H9 (cell line): Measurements from ENCODE around the gene NT5DC1. TPM values are rescaled to one million over a fixed set of nuclear protein-coding genes. Genes with fewer than 3 reads are reported as not detected.

Source experiments
- DNase-seq: peaks from one replicate; pipeline ENCODE4 v3.0.0-alpha.2; 2017
- H2AFZ ChIP-seq: one replicate; pipeline ENCODE4 v1.6.1; 2013; ENCODE audit warnings: mild to moderate bottlenecking, low read length, control low read depth, moderate library complexity
- H2AK5ac ChIP-seq: 2 replicates; pipeline ENCODE4 v1.6.1; 2013; ENCODE audit warnings: low read length, control low read depth, mixed read lengths; ENCODE audit not compliant: insufficient read length
- H2BK120ac ChIP-seq: one replicate; pipeline ENCODE4 v1.6.1; 2013; ENCODE audit warnings: low read depth, mild to moderate bottlenecking, low read length, control low read depth, inconsistent platforms; ENCODE audit not compliant: poor library complexity, severe bottlenecking
- H2BK12ac ChIP-seq: 2 replicates; pipeline ENCODE4 v1.6.1; 2013; ENCODE audit warnings: low read length, control low read depth, mixed read lengths, low read depth; ENCODE audit not compliant: insufficient read length
- H2BK15ac ChIP-seq: 2 replicates; pipeline ENCODE4 v1.6.1; 2013; ENCODE audit warnings: low read depth, low read length, control low read depth
- H2BK20ac ChIP-seq: one replicate; pipeline ENCODE4 v1.6.1; 2013; ENCODE audit warnings: low read depth, mild to moderate bottlenecking, low read length, control low read depth, inconsistent platforms; ENCODE audit not compliant: poor library complexity, severe bottlenecking
- H2BK5ac ChIP-seq: 2 replicates; pipeline ENCODE4 v1.6.1; 2013; ENCODE audit warnings: low read length, control low read depth, mixed read lengths; ENCODE audit not compliant: insufficient read length
- H3K14ac ChIP-seq: 2 replicates; pipeline ENCODE4 v1.6.1; 2013; ENCODE audit warnings: low read length, control low read depth; ENCODE audit not compliant: insufficient read depth
- H3K18ac ChIP-seq: 2 replicates; pipeline ENCODE4 v1.6.1; 2013; ENCODE audit warnings: low read depth, mild to moderate bottlenecking, mixed read lengths, low read length, control low read depth; ENCODE audit not compliant: insufficient read length
- H3K23ac ChIP-seq: 2 replicates; pipeline ENCODE4 v1.6.1; 2013; ENCODE audit warnings: low read length, control low read depth, mixed read lengths, low read depth; ENCODE audit not compliant: insufficient read length
- H3K23me2 ChIP-seq: 2 replicates; pipeline ENCODE4 v1.6.1; 2013; ENCODE audit warnings: low read depth, mild to moderate bottlenecking, mixed read lengths, low read length, control low read depth; ENCODE audit not compliant: insufficient read length, poor library complexity, severe bottlenecking
- H3K27ac ChIP-seq: 2 replicates; pipeline ENCODE4 v1.5.1; 2013; ENCODE audit warnings: low read length, control low read depth, mixed read lengths, low read depth; ENCODE audit not compliant: insufficient read length
- H3K27me3 ChIP-seq: 2 replicates; pipeline ENCODE4 v1.6.1; 2013; ENCODE audit warnings: low read length, control low read depth, inconsistent platforms; ENCODE audit not compliant: insufficient read depth
- H3K4ac ChIP-seq: 2 replicates; pipeline ENCODE4 v1.6.1; 2013; ENCODE audit warnings: low read depth, mild to moderate bottlenecking, control low read depth, inconsistent platforms, low read length, moderate library complexity
- H3K4me1 ChIP-seq: 2 replicates; pipeline ENCODE4 v1.6.1; 2013; ENCODE audit warnings: low read length, control low read depth, inconsistent platforms; ENCODE audit not compliant: insufficient read depth
- H3K4me2 ChIP-seq: 2 replicates; pipeline ENCODE4 v1.6.1; 2013; ENCODE audit warnings: low read length, control low read depth, mixed read lengths; ENCODE audit not compliant: insufficient read length, insufficient read depth
- H3K56ac ChIP-seq: 2 replicates; pipeline ENCODE4 v1.6.1; 2013; ENCODE audit warnings: low read depth, mild to moderate bottlenecking, mixed read lengths, low read length, control low read depth; ENCODE audit not compliant: insufficient read length
- H3K79me1 ChIP-seq: 2 replicates; pipeline ENCODE4 v1.6.1; 2013; ENCODE audit warnings: low read depth, mild to moderate bottlenecking, moderate library complexity, low read length, control low read depth, inconsistent platforms; ENCODE audit not compliant: insufficient read depth, poor library complexity, severe bottlenecking
- H3K79me2 ChIP-seq: 2 replicates; pipeline ENCODE4 v1.6.1; 2013; ENCODE audit warnings: low read length, control low read depth, inconsistent platforms; ENCODE audit not compliant: insufficient read depth
- H3K9ac ChIP-seq: 2 replicates; pipeline ENCODE4 v1.6.1; 2013; ENCODE audit warnings: low read length, control low read depth, mixed read lengths; ENCODE audit not compliant: insufficient read length; ENCODE audit errors: extremely low read depth
- H3K9me3 ChIP-seq: one replicate; pipeline ENCODE4 v1.6.1; 2013; ENCODE audit warnings: low read depth, low read length, inconsistent platforms; ENCODE audit not compliant: control insufficient read depth
- H3T11ph ChIP-seq: one replicate; pipeline ENCODE4 v1.6.1; 2013; ENCODE audit warnings: mild to moderate bottlenecking, low read length, control low read depth, inconsistent platforms
- H4K20me1 ChIP-seq: one replicate; pipeline ENCODE4 v1.6.1; 2013; ENCODE audit not compliant: control insufficient read depth, insufficient read length, insufficient read depth
- H4K5ac ChIP-seq: 2 replicates; pipeline ENCODE4 v1.6.1; 2013; ENCODE audit warnings: low read depth, mild to moderate bottlenecking, mixed read lengths, low read length, control low read depth; ENCODE audit not compliant: insufficient read length
- H4K8ac ChIP-seq: replicated peaks from 2 replicates; pipeline ENCODE4 v1.6.1; 2013; ENCODE audit warnings: low read length, control low read depth, mixed read lengths, low read depth; ENCODE audit not compliant: insufficient read length
- H4K91ac ChIP-seq: 2 replicates; pipeline ENCODE4 v1.6.1; 2013; ENCODE audit warnings: low read depth, mild to moderate bottlenecking, moderate library complexity, mixed read lengths, low read length, control low read depth; ENCODE audit not compliant: insufficient read length
- H3K27ac Mint-ChIP-seq, 3 experiments: 2 replicates in 2 of 3; 3 replicates in 1 of 3; pipeline ENCODE4 v1.8.0; 2020 to 2021; ENCODE audit warnings: mixed read lengths in 3 of 3, mild to moderate bottlenecking in 1 of 3, moderate library complexity in 1 of 3
- H3K27me3 Mint-ChIP-seq: 2 replicates; pipeline ENCODE4 v1.8.0; 2021; ENCODE audit warnings: low read depth, mild to moderate bottlenecking, moderate library complexity, mixed read lengths
- H3K36me3 Mint-ChIP-seq, 3 experiments: 2 replicates in 2 of 3; 3 replicates in 1 of 3; pipeline ENCODE4 v1.8.0; 2020 to 2021; ENCODE audit warnings: low read depth in 3 of 3, mixed read lengths in 3 of 3; ENCODE audit not compliant: insufficient read depth in 1 of 3
- H3K4me1 Mint-ChIP-seq, 2 experiments: 2 replicates each; pipeline ENCODE4 v1.8.0; 2020; ENCODE audit warnings: mixed read lengths in 2 of 2
- H3K4me3 Mint-ChIP-seq, 2 experiments: 2 replicates in 1 of 2; 3 replicates in 1 of 2; pipeline ENCODE4 v1.8.0; 2020 to 2021; ENCODE audit warnings: mild to moderate bottlenecking in 2 of 2, mixed read lengths in 2 of 2, moderate library complexity in 1 of 2
- H3K9me3 Mint-ChIP-seq, 2 experiments: 2 replicates in 1 of 2; 3 replicates in 1 of 2; pipeline ENCODE4 v1.8.0; 2020; ENCODE audit warnings: mild to moderate bottlenecking in 2 of 2, mixed read lengths in 2 of 2, moderate library complexity in 1 of 2
- CTCF ChIP-seq: fragments of 200-600 bp; sonication (generic); conservative IDR thresholded peaks from 3 replicates; pipeline ENCODE4 v1.8.0; 2021; ENCODE audit warnings: antibody characterized with exemption, mild to moderate bottlenecking
- WGBS: extraction: QIAGEN DNeasy Blood & Tissue Kit; methylation state at CpG from one replicate; pipeline ENCODE4 v1.1.7; 2013; ENCODE audit warnings: missing lambda C conversion rate, low lambda C conversion rate, mixed read lengths; ENCODE audit not compliant: insufficient read length; ENCODE audit errors: extremely low coverage; 5-methylcytosine and 5-hydroxymethylcytosine counted together
- total RNA-seq: library from RNA; stranded (reverse); gene quantifications from 2 replicates; pipeline ENCODE4 v1.2.1, GENCODE V29; 2021

NT5DC1 gene
- total RNA-seq, 1 experiment from 2014 or later: 64.9 TPM

- DNase-seq: no peak
- Histone ChIP-seq H2BK12ac (no peak overlapping the region), H3K23ac (no peak overlapping the region), H4K91ac (no peak overlapping the region), H3T11ph (no peak overlapping the region), H3K27me3 (no peaks in the 10 kb centered on the region), H3K4me2 (peak overlapping the region; percentile 87), H3K18ac (peak overlapping the region; percentile 77), H2BK120ac (no peak overlapping the region), H3K79me2 (peaks cover 15% of the 10 kb centered on the region), H3K9me3 (no peaks in the 10 kb centered on the region), H4K8ac (peak overlapping the region; percentile 27), H3K9ac (peak overlapping the region; percentile 93), H2AFZ (no peak overlapping the region), H2AK5ac (no peak overlapping the region), H3K4me1 (peaks cover 3% of the 10 kb centered on the region; the same call in 1 of the 2 replicates), H2BK15ac (no peak overlapping the region; the same call in 1 of the 2 replicates), H4K20me1 (no peaks in the 10 kb centered on the region), H3K27ac (no peak overlapping the region), H2BK5ac (peak overlapping the region; percentile 78), H3K23me2 (peaks cover 10% of the 10 kb centered on the region), H3K79me1 (peaks cover 6% of the 10 kb centered on the region), H3K56ac (no peak overlapping the region), H2BK20ac (no peak overlapping the region), H4K5ac (peak overlapping the region; percentile 30), H3K4ac (no peak overlapping the region), H3K14ac (peak overlapping the region; percentile 87)
- Mint-ChIP-seq H3K4me3 (peak overlapping the region; percentile 96 to 99), H3K9me3 (no peaks in the 10 kb centered on the region), H3K4me1 (peaks cover 43 to 48% of the 10 kb centered on the region in 2 experiments), H3K27me3 (no peaks in the 10 kb centered on the region; the same call in 1 of the 2 replicates), H3K36me3 (peaks cover 6 to 32% (median 28%) of the 10 kb centered on the region in 3 experiments; a peak in 6 of 7 replicates), H3K27ac (peak overlapping the region; percentile 99 to 100 (median 100))
- no CpG with 5 or more reads among the region's 12 CpGs for WGBS
- no peak for TF ChIP-seq CTCF
Observed at GRCh38 chr6:116278854-116279231, 178.2 kb downstream of the NT5DC1 start.
